OCI-LY7 (cell line): ENCODE results near the gene SOCS6. TPM values are rescaled to one million over a fixed set of nuclear protein-coding genes. Genes with fewer than 3 reads are reported as not detected.

Experiments used
- BruUV-seq: library from RNA; stranded (reverse); fragments of 400-500 nt; replicated peaks from 2 replicates; lab custom pipeline; 2021; lab: Mats Ljungman, UMichigan
- CTCF ChIA-PET: fragments of 300-600 bp; sonication (Branson Sonifier 250); formaldehyde crosslinking; loops from one replicate; lab custom pipeline; 2022; ENCODE audit warnings: antibody characterized with exemption; ENCODE audit not compliant: unreplicated experiment; lab: Charles Lee
- POLR2A ChIA-PET: fragments of 300-600 bp; sonication (Branson Sonifier 250); formaldehyde crosslinking; loops from one replicate; lab custom pipeline; 2022; ENCODE audit warnings: antibody characterized with exemption; lab: Charles Lee
- DNase-seq: peaks from one replicate; pipeline ENCODE4 v3.0.0-alpha.2; 2015; ENCODE audit warnings: low spot score
- H2AFZ ChIP-seq: fragments of 200-600 bp; sonication (generic), shearing (Covaris generic); 2 replicates; pipeline ENCODE4 v1.6.1; 2014; ENCODE audit warnings: mild to moderate bottlenecking, antibody characterized with exemption, low read length, moderate library complexity
- H3K27ac ChIP-seq: fragments of 200-600 bp; sonication (generic); 2 replicates; pipeline ENCODE4 v1.5.1; 2014; ENCODE audit warnings: mixed run types, low read depth, mild to moderate bottlenecking, moderate library complexity, low read length, inconsistent platforms; ENCODE audit not compliant: poor library complexity, severe bottlenecking
- H3K36me3 ChIP-seq: fragments of 200-600 bp; sonication (generic); 2 replicates; pipeline ENCODE4 v1.6.1; 2014; ENCODE audit warnings: mild to moderate bottlenecking, antibody characterized with exemption, low read length, moderate library complexity, mixed read lengths; ENCODE audit not compliant: insufficient read depth
- H3K4me1 ChIP-seq: fragments of 200-600 bp; sonication (generic); 2 replicates; pipeline ENCODE4 v1.5.1; 2014; ENCODE audit warnings: mild to moderate bottlenecking, low read length; ENCODE audit not compliant: insufficient read depth, poor library complexity, severe bottlenecking
- H3K4me2 ChIP-seq: fragments of 200-600 bp; sonication (generic); 2 replicates; pipeline ENCODE4 v1.6.1; 2014; ENCODE audit warnings: mild to moderate bottlenecking, low read length
- H3K4me3 ChIP-seq: fragments of 200-600 bp; sonication (generic); 2 replicates; pipeline ENCODE4 v1.5.1; 2014; ENCODE audit warnings: mild to moderate bottlenecking, low read depth, low read length; ENCODE audit not compliant: poor library complexity, severe bottlenecking
- H3K79me2 ChIP-seq: fragments of 200-600 bp; sonication (generic); 2 replicates; pipeline ENCODE4 v1.6.1; 2016; ENCODE audit warnings: low read depth, mild to moderate bottlenecking, low read length, moderate library complexity, mixed read lengths; ENCODE audit not compliant: insufficient read depth
- H3K9me2 ChIP-seq: fragments of 200-600 bp; sonication (generic); 2 replicates; pipeline ENCODE4 v1.6.1; 2016; ENCODE audit warnings: mild to moderate bottlenecking, low read length, mixed read lengths; ENCODE audit not compliant: insufficient read depth
- H3K9me3 ChIP-seq: fragments of 200-600 bp; sonication (generic); 2 replicates; pipeline ENCODE4 v1.6.1; 2014; ENCODE audit warnings: mild to moderate bottlenecking, mixed run types, low read length, mixed read lengths
- H4K20me1 ChIP-seq: fragments of 200-600 bp; sonication (generic); 2 replicates; pipeline ENCODE4 v1.6.1; 2014; ENCODE audit warnings: mild to moderate bottlenecking, antibody characterized with exemption, low read length, moderate library complexity, mixed read lengths; ENCODE audit not compliant: insufficient read depth
- EZH2phosphoT487 ChIP-seq: fragments of 200-600 bp; sonication (generic); IDR thresholded peaks from 2 replicates; pipeline ENCODE4 v1.6.1; 2018; ENCODE audit warnings: low read depth, borderline replicate concordance, mild to moderate bottlenecking, mixed run types, antibody characterized with exemption, low read length, moderate library complexity, mixed read lengths
- intact Hi-C: fragments of 100-400 bp; cut with micrococcal nuclease; formaldehyde crosslinking; loops from one replicate; pipeline ENCODE4 v1.10.0; 2022; ENCODE audit not compliant: unreplicated experiment
- total RNA-seq, 2 experiments: library from RNA; depleted of rRNA in 1 of 2; stranded (reverse); fragments of >200 nt in 1 of 2; shearing (Covaris generic) in 1 of 2; gene quantifications; 2 replicates each; pipeline ENCODE4 v1.2.3, GENCODE V29; 2014 to 2022
- TF ChIP-seq, protein P1 (sequence below): fragments of 200-600 bp; sonication (generic); conservative IDR thresholded peaks from 2 replicates; pipeline ENCODE4 v1.5.1; 2014; ENCODE audit warnings: mild to moderate bottlenecking, antibody characterized with exemption, low read length, moderate library complexity, mixed read lengths

The SOCS6 gene
- total RNA-seq, 2 experiments from 2014 or later = not detected

DNA sequence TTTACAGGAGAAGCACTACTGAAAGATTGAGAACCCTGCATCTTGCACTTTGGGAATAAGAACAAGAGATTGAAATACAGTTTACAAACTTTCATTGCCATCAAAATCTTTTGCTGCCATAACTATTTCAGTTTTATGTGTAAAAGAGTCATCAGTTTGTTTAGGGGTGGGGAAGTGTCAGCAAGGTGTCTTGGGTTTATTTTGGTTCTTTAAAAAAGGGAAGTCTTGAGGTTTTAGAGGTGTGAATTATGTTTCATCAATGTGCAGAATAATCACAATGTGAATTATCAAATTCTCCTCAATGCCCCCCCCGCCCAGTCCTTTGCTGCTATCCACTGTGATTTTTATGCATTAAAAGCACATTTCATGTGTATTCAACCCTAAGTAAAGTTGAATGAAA lies 37.4 kb downstream of the SOCS6 start:
- TF ChIP-seq, protein P1, sequence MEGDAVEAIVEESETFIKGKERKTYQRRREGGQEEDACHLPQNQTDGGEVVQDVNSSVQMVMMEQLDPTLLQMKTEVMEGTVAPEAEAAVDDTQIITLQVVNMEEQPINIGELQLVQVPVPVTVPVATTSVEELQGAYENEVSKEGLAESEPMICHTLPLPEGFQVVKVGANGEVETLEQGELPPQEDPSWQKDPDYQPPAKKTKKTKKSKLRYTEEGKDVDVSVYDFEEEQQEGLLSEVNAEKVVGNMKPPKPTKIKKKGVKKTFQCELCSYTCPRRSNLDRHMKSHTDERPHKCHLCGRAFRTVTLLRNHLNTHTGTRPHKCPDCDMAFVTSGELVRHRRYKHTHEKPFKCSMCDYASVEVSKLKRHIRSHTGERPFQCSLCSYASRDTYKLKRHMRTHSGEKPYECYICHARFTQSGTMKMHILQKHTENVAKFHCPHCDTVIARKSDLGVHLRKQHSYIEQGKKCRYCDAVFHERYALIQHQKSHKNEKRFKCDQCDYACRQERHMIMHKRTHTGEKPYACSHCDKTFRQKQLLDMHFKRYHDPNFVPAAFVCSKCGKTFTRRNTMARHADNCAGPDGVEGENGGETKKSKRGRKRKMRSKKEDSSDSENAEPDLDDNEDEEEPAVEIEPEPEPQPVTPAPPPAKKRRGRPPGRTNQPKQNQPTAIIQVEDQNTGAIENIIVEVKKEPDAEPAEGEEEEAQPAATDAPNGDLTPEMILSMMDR = no peak
- TF ChIP-seq EZH2phosphoT487 = no peak
- Histone ChIP-seq H3K27ac (no peak overlapping the region), H4K20me1 (no peaks in the 10 kb centered on the region), H3K9me2 (no peaks in the 10 kb centered on the region), H3K79me2 (no peaks in the 10 kb centered on the region), H3K4me3 (no peak overlapping the region), H2AFZ (no peak overlapping the region), H3K9me3 (no peaks in the 10 kb centered on the region), H3K4me2 (no peak overlapping the region), H3K36me3 (no peaks in the 10 kb centered on the region), H3K4me1 (no peaks in the 10 kb centered on the region)
- intact Hi-C loops = no loop called here
- ChIA-PET CTCF (no interaction called here), POLR2A (no interaction called here)
- no peak for DNase-seq
- no TSS peak for BruUV-seq

DNA sequence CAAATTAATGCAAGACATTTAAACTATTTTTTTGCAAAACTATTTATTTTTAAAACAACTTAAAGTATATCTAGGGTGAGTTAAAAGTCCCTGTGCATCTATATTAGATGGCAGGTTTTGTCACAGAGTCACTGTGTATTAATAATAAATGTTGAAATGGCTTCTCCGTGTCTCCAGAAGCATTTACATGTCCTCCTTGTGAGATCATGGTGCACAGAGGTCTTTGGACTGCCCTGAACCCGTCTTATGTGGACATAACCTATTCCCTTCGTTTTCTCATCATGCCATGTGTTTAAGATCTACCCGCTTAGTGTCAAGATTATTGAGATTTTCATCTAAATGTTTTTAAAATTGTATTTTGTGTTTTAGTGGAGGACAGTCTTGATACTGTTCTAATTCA lies 39.3 kb downstream of the SOCS6 start:
- ChIA-PET POLR2A (no interaction called here), CTCF (no interaction called here)
- no peak overlapping the region for H3K27ac ChIP-seq
- no peak for TF ChIP-seq EZH2phosphoT487
- TF ChIP-seq, protein P1 = no peak
- no peaks in the 10 kb centered on the region for H4K20me1 ChIP-seq
- no peaks in the 10 kb centered on the region for H3K9me3 ChIP-seq
- H3K4me2 ChIP-seq = no peak overlapping the region
- H3K36me3 ChIP-seq = no peaks in the 10 kb centered on the region
- no peaks in the 10 kb centered on the region for H3K4me1 ChIP-seq
- no peak overlapping the region for H2AFZ ChIP-seq
- no TSS peak for BruUV-seq
- DNase-seq = no peak
- H3K4me3 ChIP-seq = no peak overlapping the region
- no peaks in the 10 kb centered on the region for H3K79me2 ChIP-seq
- intact Hi-C loops = no loop called here
- no peaks in the 10 kb centered on the region for H3K9me2 ChIP-seq

DNA sequence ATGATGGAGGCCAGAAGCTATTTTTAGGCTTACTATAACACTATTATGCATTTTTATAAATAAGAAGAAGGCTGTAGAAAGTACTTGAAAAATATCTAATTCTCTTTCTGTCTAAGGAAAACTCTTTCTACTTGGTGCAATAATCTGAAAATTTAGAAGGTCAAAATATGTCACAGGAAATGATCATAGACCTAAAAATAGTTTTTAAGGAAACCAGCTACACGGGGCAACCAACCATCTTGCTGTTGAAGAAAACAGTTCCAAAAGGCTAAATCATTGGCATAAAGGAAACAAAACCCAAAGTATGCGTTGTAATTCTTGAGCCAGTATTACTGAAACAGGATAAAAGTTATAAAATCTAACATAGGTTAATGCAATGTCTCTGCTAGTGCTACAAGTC lies 40.2 kb downstream of the SOCS6 start:
- no peaks in the 10 kb centered on the region for H4K20me1 ChIP-seq
- no TSS peak for BruUV-seq
- H3K4me1 ChIP-seq = no peaks in the 10 kb centered on the region
- H3K79me2 ChIP-seq = no peaks in the 10 kb centered on the region
- ChIA-PET CTCF (no interaction called here), POLR2A (no interaction called here)
- no peaks in the 10 kb centered on the region for H3K9me3 ChIP-seq
- DNase-seq = no peak
- no peak overlapping the region for H2AFZ ChIP-seq
- H3K4me2 ChIP-seq = no peak overlapping the region
- intact Hi-C loops = no loop called here
- TF ChIP-seq, protein P1 = no peak
- no peak for TF ChIP-seq EZH2phosphoT487
- H3K36me3 ChIP-seq = no peaks in the 10 kb centered on the region
- H3K9me2 ChIP-seq = no peaks in the 10 kb centered on the region
- H3K4me3 ChIP-seq = no peak overlapping the region
- no peak overlapping the region for H3K27ac ChIP-seq
